Astrocyte (in vitro differentiated cells and primary cell): ENCODE measurements around the gene CCAR1. TPM values are rescaled to one million over a fixed set of nuclear protein-coding genes. Genes with fewer than 3 reads are reported as not detected.

Experiments
- DNase-seq: peaks from one replicate; pipeline ENCODE4 v3.0.0-alpha.2; 2010; ENCODE audit warnings: low read depth
- FAIRE-seq: peaks from 2 replicates; lab custom pipeline; 2011; peaks lifted over from hg19 to GRCh38; lab: Jason Lieb, UNC
- H2AFZ ChIP-seq: 2 replicates; pipeline ENCODE4 v1.6.0; 2012; ENCODE audit warnings: low read depth, low read length, inconsistent platforms
- H3K27ac ChIP-seq: 2 replicates; pipeline ENCODE4 v1.5.1; 2011; ENCODE audit warnings: low read depth, low read length, inconsistent platforms
- H3K27me3 ChIP-seq: 2 replicates; pipeline ENCODE4 v1.6.0; 2011; ENCODE audit warnings: low read length, inconsistent platforms; ENCODE audit not compliant: insufficient read depth
- H3K36me3 ChIP-seq: 2 replicates; pipeline ENCODE4 v1.5.1; 2011; ENCODE audit warnings: low read length, inconsistent platforms; ENCODE audit not compliant: insufficient read depth
- H3K4me1 ChIP-seq: 2 replicates; pipeline ENCODE4 v1.5.1; 2011; ENCODE audit warnings: low read length, inconsistent platforms; ENCODE audit not compliant: insufficient read depth
- H3K4me2 ChIP-seq: 2 replicates; pipeline ENCODE4 v1.6.0; 2012; ENCODE audit warnings: low read length, inconsistent platforms
- H3K4me3 ChIP-seq: 2 replicates; pipeline ENCODE4 v1.5.1; 2011; ENCODE audit warnings: low read depth, mild to moderate bottlenecking, low read length, inconsistent platforms; ENCODE audit not compliant: insufficient read depth
- H3K79me2 ChIP-seq: 2 replicates; pipeline ENCODE4 v1.6.0; 2012; ENCODE audit warnings: mild to moderate bottlenecking, low read length, inconsistent platforms; ENCODE audit not compliant: insufficient read depth
- H3K9ac ChIP-seq: 2 replicates; pipeline ENCODE4 v1.6.0; 2012; ENCODE audit warnings: mild to moderate bottlenecking, low read length, inconsistent platforms
- H3K9me3 ChIP-seq: 2 replicates; pipeline ENCODE4 v1.5.1; 2012; ENCODE audit warnings: low read depth, mild to moderate bottlenecking, low read length, inconsistent platforms; ENCODE audit not compliant: insufficient read depth
- H4K20me1 ChIP-seq: 2 replicates; pipeline ENCODE4 v1.6.0; 2012; ENCODE audit warnings: low read length, inconsistent platforms; ENCODE audit not compliant: insufficient read depth
- H3K27ac Mint-ChIP-seq: one replicate; pipeline ENCODE4 v1.8.0; 2021; ENCODE audit warnings: mild to moderate bottlenecking, mixed read lengths; ENCODE audit not compliant: unreplicated experiment
- H3K27me3 Mint-ChIP-seq: one replicate; pipeline ENCODE4 v1.8.0; 2021; ENCODE audit warnings: low read depth, mixed read lengths; ENCODE audit not compliant: unreplicated experiment
- H3K36me3 Mint-ChIP-seq: one replicate; pipeline ENCODE4 v1.8.0; 2021; ENCODE audit warnings: low read depth, mixed read lengths; ENCODE audit not compliant: unreplicated experiment
- H3K4me1 Mint-ChIP-seq: one replicate; pipeline ENCODE4 v1.8.0; 2021; ENCODE audit warnings: low read depth, mixed read lengths; ENCODE audit not compliant: unreplicated experiment
- H3K4me3 Mint-ChIP-seq: one replicate; pipeline ENCODE4 v1.8.0; 2021; ENCODE audit warnings: mild to moderate bottlenecking, moderate library complexity, mixed read lengths; ENCODE audit not compliant: unreplicated experiment
- H3K9me3 Mint-ChIP-seq: one replicate; pipeline ENCODE4 v1.8.0; 2021; ENCODE audit warnings: mild to moderate bottlenecking, mixed read lengths; ENCODE audit not compliant: unreplicated experiment
- CTCF ChIP-seq: IDR thresholded peaks from 2 replicates; pipeline ENCODE4 v1.5.1; 2011; ENCODE audit warnings: low read depth, mild to moderate bottlenecking, inconsistent platforms, low read length, moderate library complexity; ENCODE audit not compliant: insufficient read depth
- EZH2 ChIP-seq: IDR thresholded peaks from 2 replicates; pipeline ENCODE4 v1.6.1; 2012; ENCODE audit warnings: mild to moderate bottlenecking, low read length, inconsistent platforms; ENCODE audit not compliant: insufficient read depth
- total RNA-seq: library from RNA; stranded (reverse); gene quantifications from 2 replicates; pipeline ENCODE4 v1.2.1, GENCODE V29; 2021

Gene CCAR1
- total RNA-seq, 1 donor from 2014 or later: 72.8 TPM

- H3K27ac Mint-ChIP-seq: no peak overlapping the region
- no peaks in the 10 kb centered on the region for H3K4me1 Mint-ChIP-seq
- no peak overlapping the region for H3K27ac ChIP-seq
- no peaks in the 10 kb centered on the region for H3K36me3 Mint-ChIP-seq
- no peaks in the 10 kb centered on the region for H3K9me3 ChIP-seq
- no peak overlapping the region for H2AFZ ChIP-seq
- no peak for DNase-seq
- H3K27me3 Mint-ChIP-seq: no peaks in the 10 kb centered on the region
- peaks cover 12% of the 10 kb centered on the region for H4K20me1 ChIP-seq
- H3K4me2 ChIP-seq: no peak overlapping the region
- no peak overlapping the region for H3K9ac ChIP-seq
- H3K27me3 ChIP-seq: no peaks in the 10 kb centered on the region
- H3K4me3 ChIP-seq: no peak overlapping the region
- no peaks in the 10 kb centered on the region for H3K4me1 ChIP-seq
- no peaks in the 10 kb centered on the region for H3K9me3 Mint-ChIP-seq
- no peak for FAIRE-seq
- H3K79me2 ChIP-seq: no peaks in the 10 kb centered on the region
- TF ChIP-seq CTCF (peak; percentile 10), EZH2 (no peak)
- H3K36me3 ChIP-seq: peaks cover 37% of the 10 kb centered on the region
- H3K4me3 Mint-ChIP-seq: no peak overlapping the region
These were observed 71.1 kb downstream of the CCAR1 start for GRCh38 chr10:68792115-68792514.

GRCh38 chr10:68795886-68796532, 75.0 kb downstream of the CCAR1 start:
- Mint-ChIP-seq H3K4me1 (no peaks in the 10 kb centered on the region), H3K27ac (no peak overlapping the region), H3K36me3 (peaks cover 4% of the 10 kb centered on the region), H3K9me3 (no peaks in the 10 kb centered on the region), H3K4me3 (no peak overlapping the region), H3K27me3 (no peaks in the 10 kb centered on the region)
- no peak overlapping the region for H3K9ac ChIP-seq
- H3K4me3 ChIP-seq: no peak overlapping the region
- peaks cover 14% of the 10 kb centered on the region for H3K36me3 ChIP-seq
- no peak for DNase-seq
- H3K27me3 ChIP-seq: no peaks in the 10 kb centered on the region
- TF ChIP-seq EZH2 (no peak), CTCF (no peak)
- H3K4me2 ChIP-seq: no peak overlapping the region
- no peaks in the 10 kb centered on the region for H3K9me3 ChIP-seq
- no peaks in the 10 kb centered on the region for H3K79me2 ChIP-seq
- no peak overlapping the region for H3K27ac ChIP-seq
- no peak for FAIRE-seq
- H4K20me1 ChIP-seq: peaks cover 20% of the 10 kb centered on the region
- no peak overlapping the region for H2AFZ ChIP-seq
- no peaks in the 10 kb centered on the region for H3K4me1 ChIP-seq

- no peaks in the 10 kb centered on the region for H3K79me2 ChIP-seq
- H3K9ac ChIP-seq: no peak overlapping the region
- no peaks in the 10 kb centered on the region for H3K27me3 Mint-ChIP-seq
- H3K27ac Mint-ChIP-seq: no peak overlapping the region
- no peaks in the 10 kb centered on the region for H3K27me3 ChIP-seq
- no peak overlapping the region for H3K27ac ChIP-seq
- H3K36me3 ChIP-seq: peaks cover 10% of the 10 kb centered on the region
- H3K36me3 Mint-ChIP-seq: peaks cover 4% of the 10 kb centered on the region
- H3K4me3 Mint-ChIP-seq: no peak overlapping the region
- no peak overlapping the region for H2AFZ ChIP-seq
- H3K4me1 Mint-ChIP-seq: no peaks in the 10 kb centered on the region
- TF ChIP-seq CTCF (no peak), EZH2 (no peak)
- DNase-seq (peak; percentile 84), FAIRE-seq (no peak)
- H3K9me3 Mint-ChIP-seq: no peaks in the 10 kb centered on the region
- no peaks in the 10 kb centered on the region for H3K9me3 ChIP-seq
- H3K4me2 ChIP-seq: no peak overlapping the region
- H3K4me1 ChIP-seq: no peaks in the 10 kb centered on the region
- no peak overlapping the region for H3K4me3 ChIP-seq
- peaks cover 20% of the 10 kb centered on the region for H4K20me1 ChIP-seq
These were observed 75.6 kb downstream of the CCAR1 start for GRCh38 chr10:68796605-68797004.
